CD14-positive monocyte (primary cell): ENCODE data around the gene EPS15. TPM values are rescaled to one million over a fixed set of nuclear protein-coding genes. Genes with fewer than 3 reads are reported as not detected.

Source experiments
- DNase-seq, 3 donors: peaks; one replicate each; pipeline ENCODE4 v3.0.0-alpha.2; 2011 to 2022
- H2AFZ ChIP-seq: 2 replicates; pipeline ENCODE4 v1.6.0; 2012; ENCODE audit warnings: mild to moderate bottlenecking, low read depth, low read length, inconsistent platforms; ENCODE audit not compliant: insufficient read depth, poor library complexity, severe bottlenecking
- H3K27ac ChIP-seq, 2 donors: 1 replicate in 1 of 2; 2 replicates in 1 of 2; pipeline ENCODE4 v1.5.1; 2012 to 2013; ENCODE audit warnings: low read length in 2 of 2, control low read depth in 1 of 2, inconsistent platforms in 1 of 2, low read depth in 1 of 2, mild to moderate bottlenecking in 1 of 2
- H3K27me3 ChIP-seq, 2 donors: one replicate each; pipeline versions ENCODE4 v1.6.0 to v1.6.1; 2011 to 2013; ENCODE audit warnings: low read length in 2 of 2; ENCODE audit not compliant: control insufficient read depth in 2 of 2, insufficient read depth in 2 of 2
- H3K36me3 ChIP-seq, 2 donors: replicated peaks in 1 of 2; 1 replicate in 1 of 2; 2 replicates in 1 of 2; pipeline versions ENCODE4 v1.5.1 to v1.6.1; 2012 to 2013; ENCODE audit warnings: low read length in 2 of 2, control low read depth in 1 of 2, inconsistent platforms in 1 of 2, mild to moderate bottlenecking in 1 of 2; ENCODE audit not compliant: insufficient read depth in 2 of 2, control insufficient read depth in 1 of 2
- H3K4me1 ChIP-seq, 2 donors: 1 replicate in 1 of 2; 2 replicates in 1 of 2; pipeline versions ENCODE4 v1.5.1 to v1.6.1; 2012 to 2013; ENCODE audit warnings: low read length in 2 of 2, control low read depth in 1 of 2, inconsistent platforms in 1 of 2, mild to moderate bottlenecking in 1 of 2, moderate library complexity in 1 of 2; ENCODE audit not compliant: insufficient read depth in 2 of 2, control insufficient read depth in 1 of 2
- H3K4me2 ChIP-seq: replicated peaks from 2 replicates; pipeline ENCODE3; 2012; ENCODE audit warnings: low read length, moderate library complexity, mild to moderate bottlenecking; ENCODE audit not compliant: poor library complexity, severe bottlenecking; ENCODE audit errors: extremely low read depth
- H3K4me3 ChIP-seq, 3 experiments: fragments of 200-600 bp in 1 of 3; sonication (generic) in 1 of 3; replicated peaks in 1 of 3; 1 replicate in 2 of 3; 2 replicates in 1 of 3; pipeline ENCODE4 v1.5.1; 2011 to 2013; ENCODE audit warnings: low read length in 3 of 3, mild to moderate bottlenecking in 3 of 3, control low read depth in 2 of 3, low read depth in 2 of 3, inconsistent platforms in 1 of 3, moderate library complexity in 1 of 3
- H3K79me2 ChIP-seq: 2 replicates; pipeline ENCODE4 v1.6.0; 2012; ENCODE audit warnings: mild to moderate bottlenecking, control low read depth, inconsistent platforms, low read length, moderate library complexity; ENCODE audit not compliant: insufficient read depth
- H3K9ac ChIP-seq: 2 replicates; pipeline ENCODE4 v1.6.0; 2017; ENCODE audit warnings: low read length, mild to moderate bottlenecking; ENCODE audit not compliant: insufficient read depth, poor library complexity, severe bottlenecking
- H3K9me3 ChIP-seq, 2 donors: replicated peaks in 1 of 2; 1 replicate in 1 of 2; 2 replicates in 1 of 2; pipeline versions ENCODE4 v1.5.1 to v1.6.1; 2012 to 2013; ENCODE audit warnings: low read length in 2 of 2, control low read depth in 1 of 2; ENCODE audit not compliant: control insufficient read depth in 1 of 2, insufficient read depth in 1 of 2
- H4K20me1 ChIP-seq: 2 replicates; pipeline ENCODE4 v1.6.0; 2012; ENCODE audit warnings: mild to moderate bottlenecking, low read length, control low read depth, moderate library complexity; ENCODE audit not compliant: insufficient read depth
- H3K27ac Mint-ChIP-seq, 7 donors: one replicate each; pipeline ENCODE4 v1.8.0; 2020; ENCODE audit warnings: mild to moderate bottlenecking in 7 of 7, mixed read lengths in 7 of 7, moderate library complexity in 6 of 7, inconsistent platforms in 2 of 7
- H3K27me3 Mint-ChIP-seq, 3 donors: one replicate each; pipeline ENCODE4 v1.8.0; 2021 to 2022; ENCODE audit warnings: low read depth in 3 of 3, mild to moderate bottlenecking in 3 of 3, mixed read lengths in 3 of 3, moderate library complexity in 3 of 3, inconsistent platforms in 1 of 3
- H3K36me3 Mint-ChIP-seq, 2 donors: one replicate each; pipeline ENCODE4 v1.8.0; 2020; ENCODE audit warnings: mixed read lengths in 2 of 2, inconsistent platforms in 1 of 2, mild to moderate bottlenecking in 1 of 2
- H3K4me1 Mint-ChIP-seq: one replicate; pipeline ENCODE4 v1.8.0; 2020; ENCODE audit warnings: mild to moderate bottlenecking, mixed read lengths
- H3K4me3 Mint-ChIP-seq, 2 donors: one replicate each; pipeline ENCODE4 v1.8.0; 2020; ENCODE audit warnings: mild to moderate bottlenecking in 2 of 2, mixed read lengths in 2 of 2, moderate library complexity in 1 of 2
- H3K9me3 Mint-ChIP-seq, 7 donors: one replicate each; pipeline ENCODE4 v1.8.0; 2020 to 2022; ENCODE audit warnings: mixed read lengths in 7 of 7, mild to moderate bottlenecking in 6 of 7, moderate library complexity in 6 of 7, inconsistent platforms in 2 of 7
- WGBS: methylation state at CpG from one replicate; pipeline ENCODE4 v1.1.5; 2013; ENCODE audit warnings: missing lambda C conversion rate; ENCODE audit not compliant: insufficient coverage; 5-methylcytosine and 5-hydroxymethylcytosine counted together
- intact Hi-C, 2 donors: fragments of 100-400 bp; cut with micrococcal nuclease; formaldehyde crosslinking; loops; one replicate each; pipeline versions ENCODE4 v1.15.0 to v1.15.1; 2023
- polyA plus RNA-seq, 3 donors: library from polyadenylated mRNA; depleted of rRNA in 1 of 3; unstranded in 2 of 3; stranded (reverse) in 1 of 3; fragments of 300-500 nt in 2 of 3; fragments of >200 nt in 1 of 3; fragmentation: Illumina TruSeq in 2 of 3; gene quantifications; 1 replicate in 2 of 3; 2 replicates in 1 of 3; pipeline ENCODE4 v1.2.3, GENCODE V29; 2012 to 2021
- TF ChIP-seq, protein P1 (sequence below): fragments of 200-600 bp; IDR thresholded peaks from one replicate; pipeline ENCODE4 v1.8.0; 2022; ENCODE audit warnings: antibody characterized with exemption, mild to moderate bottlenecking

The EPS15 gene
- polyA plus RNA-seq, 3 donors = 26.7 to 53.6 (median 36.4) TPM

DNA sequence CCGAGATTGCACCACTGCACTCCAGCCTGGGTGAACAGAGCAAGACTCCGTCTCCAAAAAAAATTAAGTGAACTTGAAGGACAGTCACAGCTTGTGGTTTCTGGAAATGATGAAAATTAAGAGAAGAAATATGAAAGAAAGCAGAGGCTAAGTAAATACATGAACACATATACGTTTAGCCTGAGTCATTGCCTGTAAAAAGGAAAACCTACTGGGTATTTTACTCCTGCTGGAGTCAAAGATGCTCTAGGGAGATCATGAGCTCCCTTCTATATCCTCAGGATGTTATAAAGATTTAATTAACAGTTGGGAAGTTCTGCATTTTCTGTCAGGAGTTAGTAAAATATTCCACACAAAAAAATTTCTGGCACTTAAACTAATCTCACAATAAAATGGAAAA, 145.2 kb downstream of the EPS15 start:
- Histone ChIP-seq H3K79me2 (no peaks in the 10 kb centered on the region), H3K36me3 (peaks cover 51 to 90% of the 10 kb centered on the region in 2 donors), H3K9ac (no peak overlapping the region), H3K27me3 (no peaks in the 10 kb centered on the region), H3K4me1 (no peaks in the 10 kb centered on the region), H3K27ac (no peak overlapping the region), H2AFZ (no peak overlapping the region), H3K4me3 (no peak overlapping the region), H3K4me2 (no peak overlapping the region), H4K20me1 (no peaks in the 10 kb centered on the region), H3K9me3 (no peaks in the 10 kb centered on the region)
- WGBS = 100% methylated on average over 2 of the region's 3 CpGs
- H3K9me3 Mint-ChIP-seq = peaks cover 0 to 2% (median 0%) of the 10 kb centered on the region in 7 donors
- H3K27ac Mint-ChIP-seq = peak overlapping the region in 1 of 7 donors; percentile 27
- H3K4me1 Mint-ChIP-seq = no peaks in the 10 kb centered on the region
- H3K4me3 Mint-ChIP-seq = no peak overlapping the region
- intact Hi-C loops = no loop called here
- no peaks in the 10 kb centered on the region for H3K27me3 Mint-ChIP-seq
- TF ChIP-seq, protein P1, sequence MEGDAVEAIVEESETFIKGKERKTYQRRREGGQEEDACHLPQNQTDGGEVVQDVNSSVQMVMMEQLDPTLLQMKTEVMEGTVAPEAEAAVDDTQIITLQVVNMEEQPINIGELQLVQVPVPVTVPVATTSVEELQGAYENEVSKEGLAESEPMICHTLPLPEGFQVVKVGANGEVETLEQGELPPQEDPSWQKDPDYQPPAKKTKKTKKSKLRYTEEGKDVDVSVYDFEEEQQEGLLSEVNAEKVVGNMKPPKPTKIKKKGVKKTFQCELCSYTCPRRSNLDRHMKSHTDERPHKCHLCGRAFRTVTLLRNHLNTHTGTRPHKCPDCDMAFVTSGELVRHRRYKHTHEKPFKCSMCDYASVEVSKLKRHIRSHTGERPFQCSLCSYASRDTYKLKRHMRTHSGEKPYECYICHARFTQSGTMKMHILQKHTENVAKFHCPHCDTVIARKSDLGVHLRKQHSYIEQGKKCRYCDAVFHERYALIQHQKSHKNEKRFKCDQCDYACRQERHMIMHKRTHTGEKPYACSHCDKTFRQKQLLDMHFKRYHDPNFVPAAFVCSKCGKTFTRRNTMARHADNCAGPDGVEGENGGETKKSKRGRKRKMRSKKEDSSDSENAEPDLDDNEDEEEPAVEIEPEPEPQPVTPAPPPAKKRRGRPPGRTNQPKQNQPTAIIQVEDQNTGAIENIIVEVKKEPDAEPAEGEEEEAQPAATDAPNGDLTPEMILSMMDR = no peak
- no peak for DNase-seq
- peaks cover 54 to 74% of the 10 kb centered on the region in 2 donors for H3K36me3 Mint-ChIP-seq

DNA sequence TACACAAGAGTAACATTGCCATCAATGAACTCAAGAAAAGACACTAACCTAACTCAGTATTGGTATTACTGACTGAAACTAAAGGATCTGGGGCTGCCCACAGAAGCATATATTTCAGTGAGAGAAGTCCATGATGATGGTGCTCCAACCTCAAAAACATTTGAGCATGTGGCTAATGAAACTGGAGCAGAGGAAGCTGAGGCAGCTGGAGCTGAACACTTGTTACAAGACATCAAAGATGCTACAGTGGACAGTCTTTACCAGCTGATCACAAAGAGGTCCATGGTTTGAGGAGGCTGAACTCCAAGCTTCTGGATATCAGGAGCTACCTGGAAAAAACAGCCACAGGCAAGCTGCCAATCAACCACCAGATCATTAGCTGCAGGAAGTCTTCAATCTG, 146.5 kb downstream of the EPS15 start:
- Mint-ChIP-seq H3K27me3 (no peaks in the 10 kb centered on the region), H3K9me3 (peaks cover 0 to 2% (median 0%) of the 10 kb centered on the region in 7 donors), H3K4me3 (no peak overlapping the region), H3K4me1 (no peaks in the 10 kb centered on the region), H3K27ac (no peak overlapping the region), H3K36me3 (peaks cover 45 to 63% of the 10 kb centered on the region in 2 donors)
- Histone ChIP-seq H4K20me1 (no peaks in the 10 kb centered on the region), H2AFZ (no peak overlapping the region), H3K9ac (no peak overlapping the region), H3K36me3 (peaks cover 41 to 88% of the 10 kb centered on the region in 2 donors), H3K79me2 (no peaks in the 10 kb centered on the region), H3K9me3 (no peaks in the 10 kb centered on the region), H3K4me2 (no peak overlapping the region), H3K27ac (no peak overlapping the region), H3K4me3 (no peak overlapping the region), H3K4me1 (no peaks in the 10 kb centered on the region), H3K27me3 (no peaks in the 10 kb centered on the region)
- intact Hi-C loops = no loop called here
- TF ChIP-seq, protein P1 = no peak
- no peak for DNase-seq
